COLO668 (cell line): Measurements from ENCODE around the gene CDSN.
"Not testable (repeated sequence)": the region's sequence is repeated elsewhere in the genome, so short reads cannot be mapped to it uniquely, and the experiment has no call there.

ENCODE experiments used
- DNase-seq: peaks from one replicate; lab custom pipeline; 2025; ENCODE audit not compliant: unreplicated experiment; lab: John Stamatoyannopoulos, UW

Gene CDSN

GRCh38 chr6:31090275-31090972 is 29.8 kb downstream of the CDSN start:
- DNase-seq = no peak

- peak; percentile 68 for DNase-seq
Observed at GRCh38 chr6:31087494-31088089, 32.7 kb downstream of the CDSN start.

- no peak for DNase-seq
Observed at GRCh38 chr6:31086788-31087440, 33.3 kb downstream of the CDSN start.

GRCh38 chr6:31083742-31084354 is 36.4 kb downstream of the CDSN start:
- DNase-seq = peak; percentile 8

DNA sequence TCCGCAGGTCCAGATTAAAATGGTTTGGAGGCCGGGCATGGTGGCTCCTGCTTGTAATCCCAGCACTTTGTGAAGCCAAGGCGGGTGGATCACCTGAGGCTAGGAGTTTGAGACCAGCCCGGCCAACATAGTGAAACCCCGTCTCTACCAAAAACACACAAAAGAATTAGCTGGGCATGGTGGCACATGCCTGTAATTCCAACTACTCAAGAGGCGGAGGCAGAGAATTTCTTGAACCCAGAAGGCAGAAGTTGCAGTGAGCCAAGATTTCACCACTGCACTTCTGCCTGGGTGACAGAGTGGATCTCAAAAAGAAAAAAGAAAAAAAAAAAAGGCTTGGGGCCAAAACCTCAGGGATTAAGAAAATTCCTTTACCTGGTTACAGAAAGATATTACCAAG is 38.4 kb downstream of the CDSN start:
- DNase-seq = no peak

DNA sequence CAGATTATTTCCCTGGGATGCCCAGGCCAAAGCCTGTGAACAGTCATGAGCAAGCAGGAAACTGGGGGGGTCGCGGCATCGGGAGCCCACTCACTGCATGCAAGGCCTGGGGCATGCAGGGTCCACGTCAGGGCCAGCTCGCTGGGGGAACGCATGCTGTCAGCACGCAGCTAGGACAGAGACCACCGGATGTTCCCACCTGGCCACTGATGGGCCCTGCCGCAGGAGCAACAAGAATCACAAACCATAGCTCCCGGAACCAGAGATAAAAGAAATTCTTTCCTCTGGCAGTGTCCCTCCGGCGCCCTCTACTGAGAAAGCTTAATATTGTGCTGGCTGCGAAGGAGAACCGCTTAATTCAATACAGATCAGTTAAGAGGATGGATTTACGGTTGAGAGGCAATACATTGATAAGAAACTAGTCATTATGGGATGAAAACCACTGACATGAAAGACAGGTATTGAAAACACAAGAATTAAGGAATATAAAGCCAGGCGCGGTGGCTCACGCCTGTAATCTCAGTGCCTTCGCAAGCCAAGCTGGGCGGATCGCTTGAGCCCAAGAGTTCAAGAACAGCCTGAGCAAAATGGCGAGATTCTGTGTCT is 40.5 kb downstream of the CDSN start:
- peak; percentile 33 for DNase-seq

DNA sequence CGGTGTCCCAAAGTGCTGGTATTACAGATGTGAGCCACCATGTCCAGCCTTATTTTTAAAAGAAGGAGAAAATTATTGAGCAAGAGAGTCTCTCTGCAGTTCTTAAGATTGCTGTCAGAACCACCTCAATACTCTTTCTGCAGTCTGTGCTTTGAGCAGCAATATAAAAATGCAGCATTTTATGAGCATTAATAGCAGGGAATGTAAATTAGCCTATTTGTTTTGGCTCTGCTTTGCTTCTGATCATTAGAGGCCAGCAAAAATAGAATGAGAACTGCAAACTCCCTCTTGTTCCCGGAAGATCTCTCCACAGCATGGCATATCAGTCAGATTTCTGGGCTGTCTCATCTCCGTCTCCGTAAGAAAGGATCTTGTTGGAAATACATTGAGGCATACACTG is 43.6 kb downstream of the CDSN start:
- no peak for DNase-seq

DNA sequence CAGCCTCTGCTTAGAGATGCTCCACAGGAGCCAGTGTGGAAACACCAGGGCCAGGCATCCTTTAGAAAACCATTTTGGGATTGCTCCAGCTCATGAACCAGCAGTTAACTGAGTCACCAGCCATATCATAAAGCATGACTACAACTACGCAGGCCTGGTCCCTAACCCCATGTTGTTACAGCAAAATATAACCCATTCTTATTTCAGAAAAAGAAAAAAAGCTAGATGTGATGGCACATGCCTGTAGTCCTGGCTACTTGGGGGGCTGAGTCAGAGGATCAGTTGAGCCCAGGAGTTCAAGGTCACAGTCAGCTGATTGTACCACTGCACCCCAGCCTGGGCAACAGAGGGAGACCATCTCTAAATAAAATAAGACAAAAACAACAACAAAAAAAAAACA is 44.7 kb downstream of the CDSN start:
- DNase-seq = no peak

GRCh38 chr6:31074401-31074800 is 45.8 kb downstream of the CDSN start:
- DNase-seq = no peak

DNA sequence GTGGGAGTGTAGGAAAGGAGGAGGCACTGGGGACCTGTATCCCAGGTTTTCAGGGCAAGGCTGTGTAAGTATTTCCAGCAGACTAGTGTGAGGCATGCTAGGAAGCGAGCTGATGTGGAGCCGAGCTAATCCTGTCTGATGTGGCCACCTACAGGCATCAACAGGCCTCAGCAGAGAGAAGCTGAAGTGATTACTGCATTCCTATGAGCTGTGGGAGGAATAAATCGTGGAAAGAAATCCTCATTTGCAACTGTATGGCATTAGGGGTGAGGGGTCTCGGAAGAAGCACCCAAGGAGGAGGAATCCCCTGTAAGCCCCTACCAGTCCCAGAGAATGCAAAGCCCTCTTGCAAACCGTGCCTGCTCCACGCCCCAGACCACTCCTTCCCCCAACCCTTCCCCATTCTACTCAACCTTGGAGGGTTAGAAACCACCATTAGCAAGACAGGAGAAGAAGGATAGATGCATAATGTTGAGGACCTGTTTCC is 49.5 kb downstream of the CDSN start:
- no peak for DNase-seq

DNA sequence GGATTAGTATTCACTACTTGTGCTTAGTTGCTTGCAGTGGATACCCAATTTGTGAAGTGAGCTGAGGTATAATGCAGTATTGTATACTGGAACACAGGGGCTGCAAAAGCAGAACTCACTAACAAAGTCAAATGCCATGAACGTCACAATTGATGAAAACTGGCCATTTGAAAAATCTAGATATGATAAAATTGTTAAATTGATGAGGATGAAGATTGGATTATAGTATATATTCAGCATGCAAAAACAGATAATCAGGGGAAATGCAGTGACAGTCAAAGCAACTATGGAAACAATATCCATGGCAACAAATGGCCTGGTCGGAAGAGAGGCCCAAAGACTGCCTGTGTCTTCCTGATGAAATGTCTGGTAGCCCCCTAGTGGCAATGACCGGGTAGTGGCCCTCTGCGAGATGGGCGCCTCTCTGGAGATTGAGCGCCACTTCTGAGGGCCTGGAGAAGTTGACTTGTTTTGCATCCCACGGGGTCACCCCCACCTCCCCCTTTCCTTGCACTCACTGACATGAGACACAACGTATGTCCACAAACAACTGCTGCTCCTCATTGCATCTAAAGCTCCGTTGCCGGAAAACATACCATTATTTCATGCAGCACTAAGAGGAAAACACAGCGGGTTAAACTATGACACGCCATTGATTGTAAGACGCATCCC is 51.4 kb downstream of the CDSN start:
- peak; percentile 36 for DNase-seq

DNA sequence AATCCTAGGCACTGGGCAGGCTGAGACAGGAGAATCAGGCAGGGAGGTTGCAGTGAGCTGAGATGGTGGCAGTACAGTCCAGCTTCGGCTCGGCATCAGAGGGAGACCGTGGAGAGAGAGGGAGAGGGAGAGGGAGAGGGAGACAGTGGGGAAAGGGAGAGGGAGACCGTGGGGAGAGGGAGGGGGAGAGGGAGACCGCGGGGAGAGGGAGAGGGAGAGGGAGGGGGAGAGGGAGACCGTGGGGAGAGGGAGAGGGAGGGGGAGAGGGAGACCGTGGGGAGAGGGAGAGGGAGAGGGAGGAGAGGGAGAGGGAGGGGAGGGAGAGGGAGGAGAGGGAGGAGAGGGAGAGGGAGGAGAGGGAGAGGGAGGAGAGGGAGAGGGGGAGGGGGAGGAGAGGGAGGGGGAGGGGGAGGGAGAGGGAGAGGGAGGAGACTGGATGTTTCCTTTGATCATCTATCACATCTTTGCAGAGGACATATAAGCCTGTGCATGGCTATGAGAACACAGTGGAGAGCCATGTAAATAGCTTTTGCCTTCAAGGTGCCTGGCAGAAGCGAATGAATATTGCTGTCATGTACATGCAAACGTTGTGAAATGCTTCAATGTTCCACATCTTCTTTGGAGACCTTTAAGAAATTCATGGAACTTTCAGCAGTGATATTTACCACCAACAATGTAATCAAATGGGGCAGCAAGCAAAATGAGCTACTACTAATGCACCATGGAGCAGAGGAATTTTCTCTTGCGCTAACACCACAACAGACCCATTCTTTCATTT is 52.2 kb downstream of the CDSN start:
- DNase-seq = not testable (repeated sequence)

- DNase-seq = not testable (repeated sequence)
Observed at GRCh38 chr6:31067028-31067427, 53.2 kb downstream of the CDSN start.

DNA sequence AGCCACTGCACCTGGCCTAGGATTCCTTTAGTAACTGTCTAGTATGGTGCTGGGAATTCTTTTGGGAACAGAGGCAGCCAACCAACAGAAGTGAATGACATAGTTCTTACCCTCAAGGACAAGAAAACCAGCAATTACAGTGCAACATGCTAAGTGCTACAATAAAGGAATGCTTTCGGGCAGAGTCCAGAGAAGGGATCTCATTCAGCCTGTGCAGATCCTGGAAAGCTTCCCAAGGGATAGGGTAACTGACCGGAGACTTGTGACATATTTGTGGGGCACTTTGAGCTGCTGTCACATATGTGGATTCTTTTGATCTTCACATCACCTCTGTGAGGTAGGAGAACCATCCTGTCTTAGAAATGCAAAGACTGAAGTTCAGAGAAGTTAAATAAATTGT is 54.7 kb downstream of the CDSN start:
- DNase-seq = no peak
